NCI-H748 (cell line): ENCODE measurements around the gene WDFY2.
"Not testable (repeated sequence)": the region's sequence is repeated elsewhere in the genome, so short reads cannot be mapped to it uniquely, and the experiment has no call there.

ENCODE experiments used
- DNase-seq: peaks from one replicate; lab custom pipeline; 2025; ENCODE audit not compliant: unreplicated experiment; lab: John Stamatoyannopoulos, UW

WDFY2 gene

GRCh38 chr13:51583875-51584730 lies at the start of gene WDFY2:
Gene WDFY2 (plus strand): TSS chr13:51584462. CDS start chr13:51584688, 226 bp downstream.
- DNase-seq: peak; percentile 100

DNA sequence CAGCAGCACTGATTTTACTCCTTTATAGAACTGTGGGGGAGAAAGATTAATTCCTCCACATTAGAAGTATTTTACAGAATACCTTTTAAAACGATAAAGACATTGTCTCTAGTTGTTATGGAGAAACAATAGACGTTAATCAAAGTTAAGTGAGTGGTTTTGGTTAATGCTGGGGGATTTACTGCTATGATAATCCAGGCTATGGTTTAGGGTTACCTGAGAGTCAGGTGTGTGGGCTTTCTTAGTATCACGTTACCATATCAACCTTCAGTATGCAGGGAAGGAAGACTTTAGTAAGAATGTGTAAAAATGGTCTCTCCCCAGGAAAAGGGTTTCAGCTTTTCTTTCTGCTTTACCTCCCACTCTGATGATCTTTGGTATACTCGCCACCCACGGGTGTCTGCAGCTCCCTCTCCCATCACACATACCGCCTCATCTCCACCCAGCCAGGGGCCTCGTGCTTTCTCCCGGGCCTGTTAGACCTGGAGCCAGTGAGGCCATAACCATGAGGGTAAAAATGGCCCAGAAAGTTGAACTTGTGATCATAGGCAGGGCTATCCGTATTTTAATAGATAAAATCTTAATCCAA lies 45.6 kb upstream of the WDFY2 start:
- no peak for DNase-seq

GRCh38 chr13:51539887-51540286 lies 44.4 kb upstream of the WDFY2 start:
- DNase-seq: no peak

GRCh38 chr13:51541037-51541436 lies 43.2 kb upstream of the WDFY2 start:
- DNase-seq: no peak

GRCh38 chr13:51541809-51542258 lies 42.4 kb upstream of the WDFY2 start:
- DNase-seq: no peak

- no peak for DNase-seq
Measured at GRCh38 chr13:51542346-51543242, 41.7 kb upstream of the WDFY2 start.

DNA sequence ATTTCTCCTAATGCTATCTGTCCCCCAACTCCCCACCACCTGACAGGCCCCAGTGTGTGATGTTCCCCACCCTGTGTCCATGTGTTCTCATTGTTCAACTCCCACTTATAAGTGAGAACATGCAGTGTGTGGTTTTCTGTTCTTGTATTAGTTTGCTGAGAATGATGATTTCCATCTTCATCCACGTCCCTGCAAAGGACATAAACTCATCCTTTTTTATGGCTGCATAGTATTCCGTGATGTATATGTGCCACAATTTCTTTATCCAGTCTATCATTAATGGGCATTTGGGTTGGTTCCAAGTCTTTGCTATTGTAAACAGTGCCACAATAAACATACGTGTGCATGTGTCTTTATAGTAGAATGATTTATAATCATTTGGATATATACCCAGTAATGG lies 38.8 kb upstream of the WDFY2 start:
- DNase-seq: not testable (repeated sequence)

DNA sequence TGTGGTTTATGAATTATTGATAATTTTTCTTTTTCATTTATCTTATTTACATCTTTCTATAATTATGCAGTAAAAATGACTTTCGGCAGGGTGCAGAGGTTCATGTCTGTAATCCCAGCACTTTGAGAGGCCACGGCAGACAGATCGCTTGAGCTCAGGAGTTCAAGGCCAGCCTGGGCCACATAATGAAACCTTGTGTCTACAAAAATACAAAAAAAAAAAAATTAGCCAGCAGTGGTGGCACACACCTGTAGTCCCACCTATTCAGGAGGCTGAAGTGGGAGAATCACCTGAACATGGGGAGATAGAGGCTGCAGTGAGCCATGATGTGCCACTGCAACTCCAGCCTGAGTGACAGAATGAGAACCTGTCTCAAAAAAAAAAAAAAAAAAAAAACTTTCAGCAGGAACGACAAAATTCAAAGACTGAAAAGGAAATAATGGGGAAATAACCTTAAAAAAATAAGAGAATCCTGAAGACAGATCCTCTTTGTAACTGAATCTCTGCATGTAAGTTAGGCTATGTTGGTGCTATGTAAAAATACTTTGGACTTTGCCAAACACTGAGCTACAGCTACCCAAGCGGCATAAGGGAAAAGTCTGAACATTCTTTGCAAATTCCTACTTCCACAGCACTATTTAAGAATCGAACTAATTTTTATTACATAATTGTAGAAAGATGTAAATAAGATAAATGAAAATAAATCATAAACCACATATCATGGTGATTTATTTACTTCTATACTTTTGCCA lies 36.7 kb upstream of the WDFY2 start:
- DNase-seq: no peak

DNA sequence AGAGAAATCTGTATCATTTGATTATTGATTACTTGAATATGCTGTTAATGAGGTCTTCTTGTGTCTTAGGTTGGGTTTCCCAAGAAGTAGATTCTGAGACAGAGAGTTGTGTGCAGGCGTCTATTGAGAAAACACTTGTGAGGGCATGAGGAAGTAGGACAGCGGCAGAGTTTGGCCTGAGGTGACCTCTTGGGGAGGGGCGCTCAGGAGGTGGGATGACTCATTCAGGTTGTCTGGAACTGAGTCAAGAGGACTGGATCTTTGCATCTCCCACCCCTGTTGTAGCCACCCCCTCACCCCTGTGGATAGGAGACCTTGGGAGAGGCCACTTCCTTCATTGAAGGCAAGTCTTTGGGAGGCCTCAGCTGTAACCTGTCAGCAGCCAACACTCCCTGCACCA lies 35.2 kb upstream of the WDFY2 start:
- DNase-seq: no peak

GRCh38 chr13:51549593-51549992 lies 34.7 kb upstream of the WDFY2 start:
- no peak for DNase-seq

DNA sequence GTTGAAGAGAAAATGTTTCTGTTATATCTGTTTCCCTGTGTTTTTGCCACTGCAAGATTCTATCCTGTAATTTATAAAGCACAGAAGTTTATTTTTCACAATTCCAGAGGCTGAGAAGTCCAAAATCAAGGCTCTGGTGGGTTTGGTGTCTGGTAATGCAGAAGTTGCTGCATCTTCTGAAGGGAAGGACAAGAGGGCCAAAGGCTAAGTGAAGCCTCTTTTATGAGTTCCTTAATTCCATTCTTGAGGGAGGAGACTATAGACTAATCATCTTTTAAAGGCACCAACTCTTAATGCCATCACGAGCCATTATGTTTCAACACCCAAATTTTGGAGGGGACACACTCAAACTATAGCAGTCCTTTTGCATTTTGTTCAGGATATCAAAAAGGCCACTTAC lies 34.1 kb upstream of the WDFY2 start:
- no peak for DNase-seq

- DNase-seq: peak; percentile 52
Measured at GRCh38 chr13:51551416-51551815, 32.8 kb upstream of the WDFY2 start.

GRCh38 chr13:51552027-51552426 lies 32.2 kb upstream of the WDFY2 start:
- DNase-seq: no peak

GRCh38 chr13:51553531-51553930 lies 30.7 kb upstream of the WDFY2 start:
- no peak for DNase-seq

DNA sequence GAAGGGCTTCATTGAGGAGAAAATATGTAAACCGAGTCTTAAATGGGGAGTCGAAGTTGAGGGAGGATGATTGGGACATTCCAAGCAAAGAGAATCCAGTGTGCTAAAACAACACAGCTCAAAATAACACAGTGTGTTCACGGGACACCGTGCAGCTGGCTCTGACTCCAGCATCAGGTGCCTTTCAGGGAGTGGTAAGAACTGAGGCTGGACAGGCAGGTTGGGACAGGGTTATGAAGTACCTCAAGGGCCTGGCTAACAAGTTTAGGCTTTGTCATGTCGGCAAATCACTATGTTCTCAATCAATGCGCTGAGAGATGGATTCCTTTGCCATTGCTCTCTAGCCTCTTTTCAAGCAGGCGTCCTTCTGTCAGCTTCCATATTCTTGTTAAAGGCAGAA lies 27.5 kb upstream of the WDFY2 start:
- DNase-seq: no peak

- DNase-seq: no peak
Measured at GRCh38 chr13:51557438-51557837, 26.8 kb upstream of the WDFY2 start.

- DNase-seq: no peak
Measured at GRCh38 chr13:51557875-51558612, 26.2 kb upstream of the WDFY2 start.

DNA sequence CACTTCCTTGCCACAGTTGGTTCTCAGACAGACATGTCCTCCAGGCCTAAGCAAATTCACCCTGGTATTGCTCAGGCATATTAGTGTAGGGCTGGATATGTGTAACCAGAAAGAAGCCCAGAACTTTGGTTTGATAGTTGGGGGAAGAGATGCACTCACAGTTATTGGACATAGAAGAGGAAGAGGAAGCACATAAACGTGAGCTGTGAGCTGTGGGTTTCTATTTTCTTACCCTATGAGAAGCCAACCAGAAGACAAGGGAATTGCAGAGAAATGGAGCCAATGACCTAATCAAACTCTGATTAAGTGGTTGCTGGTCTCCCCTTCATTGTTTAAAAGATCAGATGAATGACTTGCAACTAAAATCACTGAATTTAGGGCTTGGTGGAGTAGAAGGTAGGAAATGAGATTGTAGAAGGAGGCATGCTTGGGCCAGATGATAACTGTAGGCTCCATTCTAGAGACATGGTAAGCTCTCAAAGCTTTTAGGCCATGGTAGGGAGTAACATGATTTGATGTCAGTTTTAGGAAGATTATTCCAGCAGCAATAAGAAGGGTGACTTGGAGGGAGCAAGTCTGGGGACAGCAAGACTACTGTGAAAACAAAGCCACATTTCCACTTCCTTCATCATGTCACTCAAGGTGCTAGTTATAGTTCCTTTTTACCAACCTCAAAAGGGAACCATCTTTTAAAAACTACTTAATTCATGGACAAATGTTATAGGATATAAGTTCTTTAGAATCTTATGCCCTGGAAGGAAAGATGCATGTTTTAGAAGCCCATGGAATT lies 24.1 kb upstream of the WDFY2 start:
- no peak for DNase-seq

DNA sequence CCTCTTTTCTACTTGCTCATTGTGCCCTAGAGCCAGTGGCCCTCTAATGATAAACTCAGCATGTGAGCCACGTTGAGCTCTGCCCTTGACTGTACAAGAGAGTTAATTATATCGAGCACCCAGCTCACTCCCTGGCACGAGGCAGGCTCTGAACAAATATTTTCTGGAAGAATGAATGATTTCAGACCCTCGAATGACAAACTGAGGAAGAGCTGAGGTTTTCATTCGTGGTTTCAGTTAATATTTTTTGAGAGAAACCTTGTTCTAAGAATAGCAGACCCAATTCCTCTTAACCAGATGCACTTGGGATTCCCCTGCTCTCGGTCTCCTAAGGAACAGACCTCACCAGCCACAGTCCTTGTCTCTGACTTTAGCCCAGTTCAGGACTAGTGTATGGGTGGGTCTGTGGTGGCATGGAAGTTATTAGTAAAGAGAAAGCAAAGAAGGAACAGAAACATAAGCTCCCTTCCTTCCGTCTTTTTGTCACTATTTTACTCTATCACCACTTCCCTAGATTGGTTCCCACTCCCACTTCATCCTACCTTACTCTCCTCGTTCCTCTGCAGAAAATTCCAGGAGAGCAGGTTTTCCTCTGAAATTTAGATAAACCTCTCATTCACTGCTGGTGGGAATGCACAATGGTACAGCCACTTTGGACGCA lies 22.1 kb upstream of the WDFY2 start:
- no peak for DNase-seq
